GM21447 (cell line): ENCODE data around the gene TRIM8.

Experiments
- ATAC-seq: cut with Tn5 transposase; IDR thresholded peaks from one replicate; pipeline ENCODE4 v1.9.1; 2021; ENCODE audit not compliant: unreplicated experiment

Gene TRIM8

GRCh38 chr10:102644066-102644645 lies at the start of gene TRIM8:
TSS of gene TRIM8 (plus strand) at chr10:102644479. CDS start at chr10:102644618, 139 bp downstream.
- no peak for ATAC-seq

- no peak for ATAC-seq
Observed at GRCh38 chr10:102595293-102595692, 49.0 kb upstream of the TRIM8 start.

DNA sequence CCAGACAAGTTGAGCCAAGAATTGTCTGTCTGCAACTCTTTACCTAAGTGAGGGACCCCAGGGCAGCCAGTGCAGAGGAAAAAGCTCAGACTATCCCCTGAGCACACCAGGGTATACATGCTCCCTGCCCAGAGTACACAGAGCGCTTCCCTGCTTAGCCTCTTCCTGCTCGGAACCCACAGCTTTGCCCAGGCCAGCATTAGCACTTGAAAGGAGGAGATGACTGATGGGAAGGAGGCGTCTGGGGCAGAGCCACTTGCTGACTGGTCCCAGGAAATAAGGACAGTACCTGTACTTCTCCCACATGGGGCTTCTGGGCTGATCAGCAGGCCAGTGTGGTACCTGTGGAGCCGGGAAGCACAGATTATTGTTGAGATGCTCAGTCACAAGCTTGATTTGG lies 48.4 kb upstream of the TRIM8 start:
- no peak for ATAC-seq

- ATAC-seq, result no peak
Observed at GRCh38 chr10:102596506-102596971, 47.7 kb upstream of the TRIM8 start.

- ATAC-seq, result no peak
Observed at GRCh38 chr10:102597131-102597991, 46.9 kb upstream of the TRIM8 start.

DNA sequence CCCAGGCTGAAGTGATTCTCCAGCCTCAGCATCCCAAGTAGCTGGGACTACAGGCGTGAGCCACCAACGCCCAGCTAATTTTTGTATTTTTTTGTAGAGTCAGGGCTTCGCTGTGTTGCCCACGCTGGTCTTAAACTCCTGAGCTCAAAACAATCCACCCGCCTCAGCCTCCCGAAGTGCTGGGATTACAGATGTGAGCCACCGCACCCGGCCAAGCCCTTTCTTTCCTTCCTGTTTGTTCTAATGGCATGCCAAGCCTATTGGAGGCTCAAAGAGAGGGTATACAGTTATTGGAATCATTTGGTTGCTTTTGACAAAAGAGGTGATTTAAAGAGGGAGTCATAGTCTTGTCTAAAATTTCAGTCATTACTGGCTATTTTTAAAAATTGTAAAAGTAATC lies 46.0 kb upstream of the TRIM8 start:
- no peak for ATAC-seq

DNA sequence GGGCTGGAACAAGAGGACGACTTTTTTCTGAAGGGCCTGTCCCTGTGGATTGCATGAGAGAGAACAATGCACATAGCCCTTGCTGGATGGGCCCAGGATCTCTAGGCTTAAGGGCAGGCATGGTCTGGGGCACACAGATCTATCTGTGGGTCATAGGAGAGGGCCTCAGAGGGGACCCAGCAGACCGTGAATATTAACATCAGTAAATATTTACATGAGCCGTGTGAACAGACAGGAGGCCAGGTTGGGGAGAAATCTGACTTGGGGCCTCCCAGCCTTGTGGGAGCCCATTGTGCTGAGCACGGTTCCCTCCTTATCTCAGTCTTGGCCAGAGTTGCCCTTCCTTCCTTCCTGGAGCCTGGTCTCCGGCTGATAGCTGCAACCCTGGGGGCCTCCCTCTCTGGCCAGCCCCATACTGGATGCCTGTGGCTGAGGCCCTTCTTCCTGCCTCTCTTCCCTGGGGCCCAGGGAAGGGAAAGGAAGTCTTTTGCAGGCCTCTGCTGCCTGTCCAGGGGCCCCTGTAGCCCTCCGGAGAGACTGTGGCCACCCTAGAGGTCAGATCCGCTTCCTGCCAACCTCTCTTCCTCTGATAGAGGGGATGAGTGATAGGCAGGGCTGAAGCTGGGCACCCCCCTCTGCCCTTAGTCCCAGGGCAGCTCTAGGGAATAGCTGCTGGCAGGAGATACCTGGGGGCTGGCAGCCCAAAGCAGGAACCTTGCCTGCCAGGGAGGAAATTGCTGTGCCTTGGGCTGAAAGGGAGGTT lies 44.5 kb upstream of the TRIM8 start:
- no peak for ATAC-seq

DNA sequence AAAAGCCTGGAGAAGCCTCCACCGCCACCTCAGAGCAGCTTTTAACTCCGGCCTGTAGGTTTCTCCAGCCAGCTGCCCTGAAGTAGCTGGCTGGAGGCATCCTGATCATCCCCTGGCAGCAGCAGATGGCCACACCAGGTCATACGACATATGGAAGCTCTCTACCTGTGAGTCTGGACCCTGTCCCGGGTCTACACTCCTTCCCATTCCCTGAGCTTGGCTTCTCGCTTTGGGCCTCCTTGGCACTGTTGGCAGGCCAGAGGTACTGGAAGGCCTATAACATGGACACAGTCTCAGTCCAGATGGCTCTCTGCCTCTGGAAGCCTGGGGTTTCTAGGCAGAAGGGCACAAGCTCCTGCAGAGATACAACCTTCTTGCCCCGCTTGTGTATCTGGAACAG lies 43.5 kb upstream of the TRIM8 start:
- no peak for ATAC-seq

DNA sequence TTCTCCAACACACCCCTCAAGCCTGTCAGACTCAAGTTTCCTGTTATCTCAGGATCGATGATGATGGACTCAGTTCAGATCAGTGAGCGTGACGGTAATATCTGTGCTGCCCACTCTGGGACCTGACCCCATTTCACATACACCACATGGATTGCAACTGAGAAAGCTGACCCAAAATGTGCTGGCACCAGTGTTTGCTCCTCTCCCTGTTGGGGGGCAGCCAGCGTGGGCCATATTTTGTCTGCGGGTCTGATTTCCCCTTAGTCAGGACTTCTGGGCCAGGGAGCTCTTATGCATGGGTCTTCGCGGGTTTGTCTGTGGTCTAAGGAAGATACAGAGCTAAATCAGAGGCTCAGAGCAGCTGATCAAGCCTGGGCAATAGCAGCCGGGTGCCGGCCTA lies 42.6 kb upstream of the TRIM8 start:
- ATAC-seq, result no peak

GRCh38 chr10:102602272-102603045 lies 41.8 kb upstream of the TRIM8 start:
- ATAC-seq, result no peak

GRCh38 chr10:102603946-102604345 lies 40.3 kb upstream of the TRIM8 start:
- no peak for ATAC-seq

GRCh38 chr10:102604439-102604841 lies 39.8 kb upstream of the TRIM8 start:
- ATAC-seq, result no peak

GRCh38 chr10:102605712-102606111 lies 38.6 kb upstream of the TRIM8 start:
- ATAC-seq, result no peak

DNA sequence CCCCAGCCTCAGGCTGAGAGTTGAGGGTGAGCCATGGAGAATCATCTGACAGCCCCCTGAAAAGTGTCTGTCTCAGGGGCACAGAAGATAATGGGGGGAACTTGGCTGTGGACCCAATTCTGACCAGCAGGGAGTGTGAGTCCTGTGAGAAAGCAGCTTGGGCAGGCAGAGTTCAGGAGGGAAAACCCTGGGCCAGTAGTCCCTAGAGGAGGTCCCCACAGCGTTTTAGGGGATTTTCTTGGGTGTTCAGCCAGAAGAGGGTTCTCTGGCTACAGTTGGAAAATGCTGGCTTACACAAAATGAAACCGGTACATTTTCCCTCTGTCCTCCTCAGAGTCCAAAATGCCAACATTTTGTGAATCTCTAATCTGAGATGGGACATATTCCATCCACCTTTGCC lies 35.8 kb upstream of the TRIM8 start:
- no peak for ATAC-seq

GRCh38 chr10:102610441-102610887 lies 33.8 kb upstream of the TRIM8 start:
- no peak for ATAC-seq

DNA sequence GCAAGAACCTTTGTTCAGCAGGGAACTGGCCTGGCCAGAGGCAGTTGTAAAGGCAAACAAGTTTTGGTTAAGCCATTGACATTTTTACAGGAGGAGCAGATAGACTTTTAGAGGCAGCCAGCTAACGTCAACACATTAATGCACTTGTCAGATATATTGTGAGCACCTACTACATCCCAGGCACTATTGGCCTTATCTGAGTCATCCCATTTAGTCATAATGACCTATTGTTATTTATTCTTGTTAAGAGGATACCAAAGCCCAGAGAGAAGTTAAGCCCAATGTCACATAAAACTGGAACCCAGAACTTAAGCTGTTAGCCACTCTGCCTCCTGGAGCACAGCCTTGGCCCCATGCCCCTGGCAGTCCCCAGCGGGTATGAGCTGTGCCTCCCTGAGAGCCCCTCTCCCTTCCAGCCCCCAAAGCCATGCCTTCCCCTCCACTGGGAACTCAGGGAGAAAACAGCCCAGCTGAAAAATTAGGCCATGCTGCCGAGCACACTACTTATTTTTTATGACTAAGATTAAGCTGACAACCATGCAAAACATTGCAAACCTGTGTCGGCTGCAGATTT lies 32.7 kb upstream of the TRIM8 start:
- ATAC-seq, result no peak

GRCh38 chr10:102612964-102613275 lies 31.4 kb upstream of the TRIM8 start:
- no peak for ATAC-seq

GRCh38 chr10:102613286-102613685 lies 31.0 kb upstream of the TRIM8 start:
- ATAC-seq, result no peak

GRCh38 chr10:102613785-102614184 lies 30.5 kb upstream of the TRIM8 start:
- ATAC-seq, result no peak

DNA sequence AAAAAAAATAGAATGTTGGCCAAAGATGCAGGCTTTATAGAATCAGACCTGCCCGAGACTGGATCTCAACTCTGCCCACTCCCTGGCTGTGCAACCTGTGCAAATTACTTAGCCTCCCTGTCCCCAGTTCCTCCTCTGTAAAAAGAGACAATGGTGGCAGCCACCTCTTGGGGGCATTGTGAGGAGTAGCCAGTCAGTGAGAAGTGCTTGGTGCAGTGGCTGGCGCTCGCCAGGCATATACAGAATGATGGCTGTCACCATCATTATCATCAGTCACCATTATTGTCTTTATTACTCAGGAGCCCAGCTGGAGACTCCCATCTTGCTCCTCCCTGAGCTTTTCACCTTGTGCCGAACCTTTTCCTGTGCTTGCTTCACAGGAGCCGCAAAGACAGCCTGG lies 29.4 kb upstream of the TRIM8 start:
- ATAC-seq, result no peak

GRCh38 chr10:102615361-102615760 lies 28.9 kb upstream of the TRIM8 start:
- no peak for ATAC-seq
